CD14-positive monocyte (primary cell): ENCODE results near the gene IGF2BP2. TPM values are rescaled to one million over a fixed set of nuclear protein-coding genes. Genes with fewer than 3 reads are reported as not detected.
A peak's percentile ranks its signal among the peaks of the same experiment; 100 is the strongest.

Source experiments
- DNase-seq, 3 donors: peaks; one replicate each; pipeline ENCODE4 v3.0.0-alpha.2; 2011 to 2022
- H2AFZ ChIP-seq: 2 replicates; pipeline ENCODE4 v1.6.0; 2012; ENCODE audit warnings: mild to moderate bottlenecking, low read depth, low read length, inconsistent platforms; ENCODE audit not compliant: insufficient read depth, poor library complexity, severe bottlenecking
- H3K27ac ChIP-seq, 2 donors: 1 replicate in 1 of 2; 2 replicates in 1 of 2; pipeline ENCODE4 v1.5.1; 2012 to 2013; ENCODE audit warnings: low read length in 2 of 2, control low read depth in 1 of 2, inconsistent platforms in 1 of 2, low read depth in 1 of 2, mild to moderate bottlenecking in 1 of 2
- H3K27me3 ChIP-seq, 2 donors: one replicate each; pipeline versions ENCODE4 v1.6.0 to v1.6.1; 2011 to 2013; ENCODE audit warnings: low read length in 2 of 2; ENCODE audit not compliant: control insufficient read depth in 2 of 2, insufficient read depth in 2 of 2
- H3K36me3 ChIP-seq, 2 donors: replicated peaks in 1 of 2; 1 replicate in 1 of 2; 2 replicates in 1 of 2; pipeline versions ENCODE4 v1.5.1 to v1.6.1; 2012 to 2013; ENCODE audit warnings: low read length in 2 of 2, control low read depth in 1 of 2, inconsistent platforms in 1 of 2, mild to moderate bottlenecking in 1 of 2; ENCODE audit not compliant: insufficient read depth in 2 of 2, control insufficient read depth in 1 of 2
- H3K4me1 ChIP-seq, 2 donors: 1 replicate in 1 of 2; 2 replicates in 1 of 2; pipeline versions ENCODE4 v1.5.1 to v1.6.1; 2012 to 2013; ENCODE audit warnings: low read length in 2 of 2, control low read depth in 1 of 2, inconsistent platforms in 1 of 2, mild to moderate bottlenecking in 1 of 2, moderate library complexity in 1 of 2; ENCODE audit not compliant: insufficient read depth in 2 of 2, control insufficient read depth in 1 of 2
- H3K4me2 ChIP-seq: replicated peaks from 2 replicates; pipeline ENCODE3; 2012; ENCODE audit warnings: low read length, moderate library complexity, mild to moderate bottlenecking; ENCODE audit not compliant: poor library complexity, severe bottlenecking; ENCODE audit errors: extremely low read depth
- H3K4me3 ChIP-seq, 3 experiments: fragments of 200-600 bp in 1 of 3; sonication (generic) in 1 of 3; replicated peaks in 1 of 3; 1 replicate in 2 of 3; 2 replicates in 1 of 3; pipeline ENCODE4 v1.5.1; 2011 to 2013; ENCODE audit warnings: low read length in 3 of 3, mild to moderate bottlenecking in 3 of 3, control low read depth in 2 of 3, low read depth in 2 of 3, inconsistent platforms in 1 of 3, moderate library complexity in 1 of 3
- H3K79me2 ChIP-seq: 2 replicates; pipeline ENCODE4 v1.6.0; 2012; ENCODE audit warnings: mild to moderate bottlenecking, control low read depth, inconsistent platforms, low read length, moderate library complexity; ENCODE audit not compliant: insufficient read depth
- H3K9ac ChIP-seq: 2 replicates; pipeline ENCODE4 v1.6.0; 2017; ENCODE audit warnings: low read length, mild to moderate bottlenecking; ENCODE audit not compliant: insufficient read depth, poor library complexity, severe bottlenecking
- H3K9me3 ChIP-seq, 2 donors: replicated peaks in 1 of 2; 1 replicate in 1 of 2; 2 replicates in 1 of 2; pipeline versions ENCODE4 v1.5.1 to v1.6.1; 2012 to 2013; ENCODE audit warnings: low read length in 2 of 2, control low read depth in 1 of 2; ENCODE audit not compliant: control insufficient read depth in 1 of 2, insufficient read depth in 1 of 2
- H4K20me1 ChIP-seq: 2 replicates; pipeline ENCODE4 v1.6.0; 2012; ENCODE audit warnings: mild to moderate bottlenecking, low read length, control low read depth, moderate library complexity; ENCODE audit not compliant: insufficient read depth
- H3K27ac Mint-ChIP-seq, 7 donors: one replicate each; pipeline ENCODE4 v1.8.0; 2020; ENCODE audit warnings: mild to moderate bottlenecking in 7 of 7, mixed read lengths in 7 of 7, moderate library complexity in 6 of 7, inconsistent platforms in 2 of 7
- H3K27me3 Mint-ChIP-seq, 3 donors: one replicate each; pipeline ENCODE4 v1.8.0; 2021 to 2022; ENCODE audit warnings: low read depth in 3 of 3, mild to moderate bottlenecking in 3 of 3, mixed read lengths in 3 of 3, moderate library complexity in 3 of 3, inconsistent platforms in 1 of 3
- H3K36me3 Mint-ChIP-seq, 2 donors: one replicate each; pipeline ENCODE4 v1.8.0; 2020; ENCODE audit warnings: mixed read lengths in 2 of 2, inconsistent platforms in 1 of 2, mild to moderate bottlenecking in 1 of 2
- H3K4me1 Mint-ChIP-seq: one replicate; pipeline ENCODE4 v1.8.0; 2020; ENCODE audit warnings: mild to moderate bottlenecking, mixed read lengths
- H3K4me3 Mint-ChIP-seq, 2 donors: one replicate each; pipeline ENCODE4 v1.8.0; 2020; ENCODE audit warnings: mild to moderate bottlenecking in 2 of 2, mixed read lengths in 2 of 2, moderate library complexity in 1 of 2
- H3K9me3 Mint-ChIP-seq, 7 donors: one replicate each; pipeline ENCODE4 v1.8.0; 2020 to 2022; ENCODE audit warnings: mixed read lengths in 7 of 7, mild to moderate bottlenecking in 6 of 7, moderate library complexity in 6 of 7, inconsistent platforms in 2 of 7
- WGBS: methylation state at CpG from one replicate; pipeline ENCODE4 v1.1.5; 2013; ENCODE audit warnings: missing lambda C conversion rate; ENCODE audit not compliant: insufficient coverage; 5-methylcytosine and 5-hydroxymethylcytosine counted together
- intact Hi-C, 2 donors: fragments of 100-400 bp; cut with micrococcal nuclease; formaldehyde crosslinking; loops; one replicate each; pipeline versions ENCODE4 v1.15.0 to v1.15.1; 2023
- polyA plus RNA-seq, 3 donors: library from polyadenylated mRNA; depleted of rRNA in 1 of 3; unstranded in 2 of 3; stranded (reverse) in 1 of 3; fragments of 300-500 nt in 2 of 3; fragments of >200 nt in 1 of 3; fragmentation: Illumina TruSeq in 2 of 3; gene quantifications; 1 replicate in 2 of 3; 2 replicates in 1 of 3; pipeline ENCODE4 v1.2.3, GENCODE V29; 2012 to 2021
- TF ChIP-seq, protein P1 (sequence below): fragments of 200-600 bp; IDR thresholded peaks from one replicate; pipeline ENCODE4 v1.8.0; 2022; ENCODE audit warnings: antibody characterized with exemption, mild to moderate bottlenecking

IGF2BP2 gene
- polyA plus RNA-seq, 3 donors: 0.78 to 2.8 (median 1.00) TPM

- 2% methylated on average over 4 of the region's 4 CpGs for WGBS
- Histone ChIP-seq H3K27me3 (no peaks in the 10 kb centered on the region), H2AFZ (peak overlapping the region; percentile 6), H3K36me3 (no peaks in the 10 kb centered on the region), H3K4me3 (no peak overlapping the region), H3K79me2 (peaks cover 37% of the 10 kb centered on the region), H4K20me1 (no peaks in the 10 kb centered on the region), H3K4me1 (peaks cover 25 to 32% of the 10 kb centered on the region in 2 donors), H3K9ac (peak overlapping the region; percentile 5), H3K27ac (peak overlapping the region in 1 of 2 donors; percentile 29), H3K9me3 (no peaks in the 10 kb centered on the region), H3K4me2 (peak overlapping the region; percentile 8)
- Mint-ChIP-seq H3K27me3 (peaks cover 0 to 3% (median 0%) of the 10 kb centered on the region in 3 donors), H3K27ac (peak overlapping the region in 5 of 7 donors; percentile 6 to 67 (median 26)), H3K9me3 (no peaks in the 10 kb centered on the region), H3K36me3 (no peaks in the 10 kb centered on the region), H3K4me1 (peaks cover 40% of the 10 kb centered on the region), H3K4me3 (no peak overlapping the region)
- intact Hi-C loops: no loop called here
- DNase-seq: peak in 2 of 3 donors; percentile 38 to 54
- TF ChIP-seq, protein P1, sequence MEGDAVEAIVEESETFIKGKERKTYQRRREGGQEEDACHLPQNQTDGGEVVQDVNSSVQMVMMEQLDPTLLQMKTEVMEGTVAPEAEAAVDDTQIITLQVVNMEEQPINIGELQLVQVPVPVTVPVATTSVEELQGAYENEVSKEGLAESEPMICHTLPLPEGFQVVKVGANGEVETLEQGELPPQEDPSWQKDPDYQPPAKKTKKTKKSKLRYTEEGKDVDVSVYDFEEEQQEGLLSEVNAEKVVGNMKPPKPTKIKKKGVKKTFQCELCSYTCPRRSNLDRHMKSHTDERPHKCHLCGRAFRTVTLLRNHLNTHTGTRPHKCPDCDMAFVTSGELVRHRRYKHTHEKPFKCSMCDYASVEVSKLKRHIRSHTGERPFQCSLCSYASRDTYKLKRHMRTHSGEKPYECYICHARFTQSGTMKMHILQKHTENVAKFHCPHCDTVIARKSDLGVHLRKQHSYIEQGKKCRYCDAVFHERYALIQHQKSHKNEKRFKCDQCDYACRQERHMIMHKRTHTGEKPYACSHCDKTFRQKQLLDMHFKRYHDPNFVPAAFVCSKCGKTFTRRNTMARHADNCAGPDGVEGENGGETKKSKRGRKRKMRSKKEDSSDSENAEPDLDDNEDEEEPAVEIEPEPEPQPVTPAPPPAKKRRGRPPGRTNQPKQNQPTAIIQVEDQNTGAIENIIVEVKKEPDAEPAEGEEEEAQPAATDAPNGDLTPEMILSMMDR: no peak
Observed at GRCh38 chr3:185717121-185717520, 107.7 kb downstream of the IGF2BP2 start.

DNA sequence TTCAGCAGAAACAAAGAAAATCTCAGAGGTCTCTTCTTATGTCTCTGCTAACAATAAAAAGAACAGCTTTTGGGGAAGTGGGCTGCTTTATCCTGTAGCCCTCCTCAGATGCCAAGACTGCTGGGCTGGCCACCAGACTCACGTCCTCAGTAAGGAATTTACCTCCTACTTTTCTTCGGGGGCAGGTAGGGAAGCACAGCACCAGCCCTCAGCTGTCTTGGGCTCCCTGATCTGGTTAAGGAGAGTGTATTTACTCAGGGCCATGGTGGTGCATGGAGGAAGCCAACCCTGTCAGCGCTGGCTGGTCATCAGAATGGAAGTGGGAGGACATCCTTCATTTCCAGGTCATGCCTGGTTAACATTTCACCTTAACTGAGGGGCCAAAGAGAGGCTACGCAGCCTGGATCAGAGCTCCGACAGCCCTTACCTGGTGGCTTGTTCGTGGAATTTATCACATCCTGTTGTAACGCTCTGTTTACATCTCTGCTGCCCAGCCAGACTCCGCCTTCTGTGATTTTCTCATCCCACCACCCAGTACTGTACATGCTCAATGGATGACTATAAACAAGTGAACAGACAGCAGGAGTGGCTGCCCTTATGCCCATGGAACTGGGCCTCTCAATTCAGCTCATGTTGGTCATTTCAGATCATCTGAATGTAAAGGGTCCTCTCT is 108.3 kb downstream of the IGF2BP2 start:
- H3K9me3 ChIP-seq: no peaks in the 10 kb centered on the region
- H3K4me1 Mint-ChIP-seq: peaks cover 41% of the 10 kb centered on the region
- WGBS: 56% methylated on average over 6 of the region's 8 CpGs
- TF ChIP-seq, protein P1: no peak
- H3K27me3 ChIP-seq: no peaks in the 10 kb centered on the region
- H3K27ac Mint-ChIP-seq: peak overlapping the region in 5 of 7 donors; percentile 38 to 67 (median 64)
- no peak for DNase-seq
- H3K4me2 ChIP-seq: peak overlapping the region; percentile 8
- H3K9ac ChIP-seq: peak overlapping the region; percentile 5
- no peaks in the 10 kb centered on the region for H3K9me3 Mint-ChIP-seq
- H3K27ac ChIP-seq: peak overlapping the region in 1 of 2 donors; percentile 29
- peak overlapping the region; percentile 6 for H2AFZ ChIP-seq
- peaks cover 36% of the 10 kb centered on the region for H3K79me2 ChIP-seq
- H3K36me3 Mint-ChIP-seq: no peaks in the 10 kb centered on the region
- no peaks in the 10 kb centered on the region for H3K36me3 ChIP-seq
- intact Hi-C loops: no loop called here
- peaks cover 0 to 3% (median 0%) of the 10 kb centered on the region in 3 donors for H3K27me3 Mint-ChIP-seq
- no peak overlapping the region for H3K4me3 ChIP-seq
- H3K4me1 ChIP-seq: peaks cover 27 to 35% of the 10 kb centered on the region in 2 donors
- no peaks in the 10 kb centered on the region for H4K20me1 ChIP-seq
- H3K4me3 Mint-ChIP-seq: no peak overlapping the region
